MM.1S (cell line): ENCODE measurements around the gene TRPM2.

Experiments used
- CTCF ChIP-seq: fragments of 300-600 bp; sonication (generic); IDR thresholded peaks from 2 replicates; pipeline ENCODE4 v1.5.1; 2016; ENCODE audit warnings: antibody characterized with exemption, low read length, mixed read lengths
- EZH2 ChIP-seq: fragments of 300-600 bp; sonication (generic); optimal IDR thresholded peaks from 2 replicates; pipeline ENCODE3; 2017; ENCODE audit warnings: low read depth, mild to moderate bottlenecking, antibody characterized with exemption, low read length, mixed read lengths

- TF ChIP-seq CTCF (no peak), EZH2 (no peak)
Observed at GRCh38 chr21:44356160-44356559, 2.7 kb downstream of the TRPM2 start.
